Effector memory CD4-positive, alpha-beta T cell (primary cell): ENCODE data around the gene DIAPH1.

Source experiments
- DNase-seq, 3 donors: peaks; one replicate each; pipeline ENCODE4 v3.0.0-alpha.2; 2020
- H3K27ac ChIP-seq: 2 replicates; pipeline ENCODE4 v1.7.0; 2013; ENCODE audit warnings: mild to moderate bottlenecking, low read length, moderate library complexity; ENCODE audit not compliant: insufficient read depth, poor library complexity, severe bottlenecking
- H3K27me3 ChIP-seq: replicated peaks from 2 replicates; pipeline ENCODE4 v1.7.0; 2013; ENCODE audit warnings: mild to moderate bottlenecking, low read length; ENCODE audit not compliant: insufficient read depth, control insufficient read depth, poor library complexity, severe bottlenecking
- H3K36me3 ChIP-seq: 2 replicates; pipeline ENCODE4 v1.7.0; 2013; ENCODE audit warnings: mild to moderate bottlenecking, low read length, moderate library complexity; ENCODE audit not compliant: control insufficient read depth, insufficient read depth
- H3K4me1 ChIP-seq: 2 replicates; pipeline ENCODE4 v1.7.0; 2013; ENCODE audit warnings: low read length, mild to moderate bottlenecking; ENCODE audit not compliant: control insufficient read depth, insufficient read depth, poor library complexity, severe bottlenecking
- H3K4me3 ChIP-seq: 2 replicates; pipeline ENCODE4 v1.7.0; 2013; ENCODE audit warnings: low read length, low read depth, mild to moderate bottlenecking; ENCODE audit not compliant: insufficient read depth, poor library complexity, severe bottlenecking
- H3K9me3 ChIP-seq: 2 replicates; pipeline ENCODE4 v1.7.0; 2013; ENCODE audit warnings: mild to moderate bottlenecking, low read length, moderate library complexity; ENCODE audit not compliant: control insufficient read depth

The DIAPH1 gene

DNA sequence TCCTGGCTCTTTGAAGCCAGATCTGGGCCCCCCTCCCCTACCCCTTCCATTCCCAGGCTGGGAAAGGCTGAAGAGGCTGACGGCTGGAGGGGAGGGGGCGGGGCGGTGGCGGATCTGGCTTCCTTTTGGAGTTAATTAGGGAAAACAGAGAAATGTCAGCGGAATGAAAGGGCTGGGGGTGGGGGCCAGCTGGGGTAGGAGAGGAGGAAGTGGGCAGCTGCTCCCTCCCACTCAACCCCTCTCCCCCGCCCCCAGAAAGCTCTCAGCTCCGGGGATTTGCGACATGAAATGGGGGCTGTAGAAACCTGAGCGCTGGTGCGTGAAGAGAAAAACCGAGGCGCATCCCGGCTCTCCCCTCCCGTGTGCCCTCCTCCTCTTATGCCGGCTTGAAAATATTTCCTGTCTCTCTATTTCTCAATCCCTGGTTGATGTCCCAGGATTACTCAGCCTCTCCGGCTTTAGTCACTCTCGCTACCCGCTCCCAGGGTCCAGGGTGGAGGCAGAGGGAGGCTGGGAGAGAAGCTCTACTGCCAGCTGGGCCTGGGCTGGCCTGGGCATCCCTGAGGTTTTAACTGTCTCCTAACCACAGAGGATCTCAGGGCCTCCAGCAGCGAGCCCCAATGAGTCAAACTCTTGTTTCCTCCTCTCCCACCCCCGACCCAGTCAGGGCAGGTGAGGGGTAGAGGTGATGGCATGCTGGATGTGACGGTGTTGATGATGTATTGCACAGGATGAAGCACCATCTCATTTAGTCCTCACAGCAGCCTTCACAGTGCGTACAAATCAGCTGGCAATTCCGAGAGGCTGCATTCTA is 109.8 kb downstream of the DIAPH1 start:
- DNase-seq: no peak
- Histone ChIP-seq H3K27ac (no peak overlapping the region), H3K4me3 (no peak overlapping the region), H3K27me3 (no peaks in the 10 kb centered on the region), H3K4me1 (peaks cover 16% of the 10 kb centered on the region), H3K36me3 (no peaks in the 10 kb centered on the region), H3K9me3 (no peaks in the 10 kb centered on the region)

DNA sequence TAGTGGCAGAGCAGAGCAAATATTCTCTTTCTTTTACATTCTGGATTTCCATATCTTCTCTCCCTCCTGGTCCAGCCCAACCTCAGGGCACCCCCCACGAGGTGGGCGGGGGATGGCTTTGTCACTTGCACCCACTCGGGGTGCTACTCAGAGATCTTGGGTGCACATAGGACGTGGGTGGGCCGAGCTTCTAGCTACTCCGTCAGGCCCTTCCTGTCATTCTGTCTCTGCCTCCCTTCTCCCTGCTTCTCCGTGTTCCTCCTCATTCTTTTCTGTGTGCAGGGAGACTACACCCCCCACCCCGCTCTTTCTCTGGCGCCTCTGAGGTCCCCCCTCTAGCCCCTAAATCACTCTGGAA is 110.4 kb downstream of the DIAPH1 start:
- Histone ChIP-seq H3K4me1 (peaks cover 10% of the 10 kb centered on the region), H3K27me3 (no peaks in the 10 kb centered on the region), H3K27ac (no peak overlapping the region), H3K9me3 (no peaks in the 10 kb centered on the region), H3K36me3 (no peaks in the 10 kb centered on the region), H3K4me3 (no peak overlapping the region)
- DNase-seq: no peak

- Histone ChIP-seq H3K4me1 (peaks cover 5% of the 10 kb centered on the region), H3K4me3 (no peak overlapping the region), H3K27ac (no peak overlapping the region), H3K27me3 (no peaks in the 10 kb centered on the region), H3K36me3 (no peaks in the 10 kb centered on the region), H3K9me3 (no peaks in the 10 kb centered on the region)
- DNase-seq: no peak
These were observed 111.3 kb downstream of the DIAPH1 start for GRCh38 chr5:141507387-141508091.

DNA sequence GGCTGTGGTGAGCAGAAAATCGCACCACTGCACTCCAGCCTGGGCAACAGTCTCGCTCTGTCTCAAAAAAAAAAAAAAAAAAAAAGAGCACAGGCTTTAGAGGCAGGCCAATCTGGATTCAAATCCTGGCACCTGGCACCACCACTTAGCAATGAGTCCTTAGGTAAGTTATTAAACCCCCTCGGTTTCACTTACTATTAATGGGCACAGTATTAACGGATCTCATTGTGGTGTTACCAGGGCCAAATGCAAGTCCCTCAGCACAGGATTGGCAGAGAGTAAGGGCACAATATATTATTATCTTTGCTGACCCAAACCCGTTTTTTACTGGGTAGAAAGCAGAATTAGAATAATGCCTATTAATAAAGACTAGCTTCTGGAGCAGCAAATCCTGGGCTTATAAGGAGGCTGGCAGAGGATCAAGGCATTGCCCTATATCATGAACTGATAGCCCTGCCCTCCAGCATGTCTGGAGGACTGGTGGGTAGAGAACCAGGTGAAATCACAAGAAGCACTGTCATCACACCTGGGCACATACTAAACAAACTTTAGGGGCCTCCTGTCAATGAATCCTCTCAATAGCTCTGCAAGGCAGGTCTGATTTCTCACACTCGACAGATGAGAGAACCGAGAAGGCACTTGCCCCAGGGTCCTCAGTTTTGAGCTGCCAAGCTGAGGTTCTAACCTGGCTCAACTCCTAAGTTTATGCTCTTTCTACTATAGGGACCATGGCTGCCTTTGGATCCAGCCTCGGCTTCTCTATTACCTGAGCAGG is 112.2 kb downstream of the DIAPH1 start:
- no peaks in the 10 kb centered on the region for H3K27me3 ChIP-seq
- H3K9me3 ChIP-seq: no peaks in the 10 kb centered on the region
- DNase-seq: no peak
- H3K27ac ChIP-seq: no peak overlapping the region
- H3K4me3 ChIP-seq: no peak overlapping the region
- no peaks in the 10 kb centered on the region for H3K4me1 ChIP-seq
- H3K36me3 ChIP-seq: no peaks in the 10 kb centered on the region

DNA sequence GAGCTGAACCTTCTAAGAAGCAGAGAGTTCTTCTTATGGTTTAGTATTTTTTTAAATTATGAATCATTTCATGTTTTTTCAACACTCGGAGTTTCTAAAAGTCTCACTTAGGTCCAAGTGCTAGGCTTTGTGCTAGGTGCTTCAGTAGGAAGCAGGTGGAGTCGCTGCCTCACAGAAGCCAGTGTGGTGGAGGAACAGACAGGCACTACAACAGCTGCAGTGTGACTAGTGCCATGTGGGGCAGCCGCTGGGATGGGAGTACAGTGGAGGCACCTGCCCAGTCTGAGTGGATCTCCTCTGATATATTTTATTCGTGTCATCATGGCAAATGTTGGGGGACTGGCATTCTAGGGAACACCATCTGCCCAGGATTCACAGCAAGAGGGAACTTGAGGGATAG is 114.6 kb downstream of the DIAPH1 start:
- Histone ChIP-seq H3K36me3 (no peaks in the 10 kb centered on the region), H3K9me3 (no peaks in the 10 kb centered on the region), H3K27ac (no peak overlapping the region), H3K4me3 (no peak overlapping the region), H3K27me3 (no peaks in the 10 kb centered on the region), H3K4me1 (no peaks in the 10 kb centered on the region)
- no peak for DNase-seq

DNA sequence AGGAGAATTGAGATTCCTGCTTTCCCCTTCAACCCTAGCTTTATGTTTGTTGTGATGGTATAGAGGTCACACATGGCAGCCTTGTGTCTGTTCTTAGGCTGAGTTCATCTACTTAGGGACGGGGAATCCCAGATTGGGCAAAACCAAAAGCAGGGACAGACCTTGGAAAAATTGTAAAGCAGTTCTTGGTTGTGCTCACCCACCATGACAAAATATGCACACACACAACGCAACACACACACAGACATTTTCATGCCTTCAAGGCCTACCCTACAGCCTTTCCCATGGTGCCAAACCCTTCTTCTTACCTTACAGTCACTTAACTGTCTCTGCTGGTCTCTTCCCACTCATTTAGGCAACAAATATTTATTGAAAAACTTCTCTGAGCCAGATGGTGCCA is 115.1 kb downstream of the DIAPH1 start:
- no peaks in the 10 kb centered on the region for H3K36me3 ChIP-seq
- H3K4me1 ChIP-seq: no peaks in the 10 kb centered on the region
- no peak overlapping the region for H3K27ac ChIP-seq
- no peak for DNase-seq
- H3K27me3 ChIP-seq: no peaks in the 10 kb centered on the region
- no peaks in the 10 kb centered on the region for H3K9me3 ChIP-seq
- H3K4me3 ChIP-seq: no peak overlapping the region

DNA sequence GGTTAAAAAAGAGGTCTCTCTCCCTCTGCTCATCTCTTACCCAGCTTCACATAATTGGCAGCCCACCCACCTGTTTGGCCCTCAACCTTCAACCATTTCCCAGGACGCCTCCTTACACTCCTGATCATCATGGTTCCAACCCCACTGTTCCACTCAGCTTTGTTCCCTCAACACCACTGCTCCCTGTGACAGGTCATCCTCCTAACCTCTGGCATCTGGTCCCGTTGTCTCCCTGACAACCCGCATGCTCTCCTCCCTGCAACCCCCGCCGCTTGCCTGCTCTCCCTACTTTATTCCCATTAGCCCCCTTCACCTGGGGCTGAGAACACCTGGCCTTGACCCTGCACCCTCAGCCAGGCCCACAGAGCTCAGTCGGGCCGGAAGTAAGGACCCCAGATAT is 117.0 kb downstream of the DIAPH1 start:
- no peaks in the 10 kb centered on the region for H3K9me3 ChIP-seq
- no peak overlapping the region for H3K27ac ChIP-seq
- H3K36me3 ChIP-seq: no peaks in the 10 kb centered on the region
- H3K4me3 ChIP-seq: no peak overlapping the region
- H3K4me1 ChIP-seq: no peaks in the 10 kb centered on the region
- no peak for DNase-seq
- peaks cover 4% of the 10 kb centered on the region for H3K27me3 ChIP-seq

DNA sequence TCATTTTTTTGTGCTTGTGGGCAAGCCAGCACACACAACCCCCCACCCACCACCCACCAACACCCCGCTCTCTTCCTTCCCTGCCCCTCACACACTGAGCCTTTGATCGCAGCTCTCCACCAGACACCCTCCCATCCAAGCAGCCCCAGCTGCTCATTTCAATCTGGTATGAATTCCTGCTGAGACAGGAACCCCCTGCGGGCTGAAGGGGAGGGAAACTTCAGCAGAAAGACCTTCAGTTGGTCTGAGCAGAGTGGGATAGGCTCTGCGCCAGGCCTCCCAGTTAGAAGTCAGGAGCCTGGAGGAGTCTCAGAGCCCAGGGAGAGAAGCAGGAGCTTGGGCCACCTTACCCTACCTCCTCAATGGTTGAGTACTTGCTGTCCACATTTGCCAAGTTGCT is 122.8 kb downstream of the DIAPH1 start:
- Histone ChIP-seq H3K27me3 (peaks cover 35% of the 10 kb centered on the region), H3K9me3 (no peaks in the 10 kb centered on the region)

DNA sequence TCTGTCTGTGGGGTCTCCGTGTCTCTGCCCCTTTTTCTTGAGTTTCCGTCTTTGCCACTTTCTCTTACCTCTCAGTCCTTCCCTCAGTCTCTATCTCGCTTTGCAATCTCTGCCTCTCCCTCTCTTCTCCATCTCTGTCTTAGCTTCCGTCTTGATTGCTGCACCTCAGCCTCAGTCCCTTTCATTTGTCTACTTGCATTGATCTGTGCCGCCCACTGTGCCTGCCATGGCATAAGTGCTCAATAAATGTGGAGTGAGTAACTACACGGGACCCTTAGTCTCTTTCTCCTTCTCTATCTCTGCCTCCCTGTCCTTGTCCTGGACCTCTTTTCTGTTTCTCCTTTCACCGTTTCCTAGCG is 123.4 kb downstream of the DIAPH1 start:
- Histone ChIP-seq H3K9me3 (no peaks in the 10 kb centered on the region), H3K27ac (no peak overlapping the region), H3K4me3 (no peak overlapping the region), H3K27me3 (peaks cover 36% of the 10 kb centered on the region), H3K36me3 (no peaks in the 10 kb centered on the region), H3K4me1 (peaks cover 19% of the 10 kb centered on the region)
- no peak for DNase-seq

More for the DNA sequence above, 122.8 kb downstream of the DIAPH1 start:
- Histone ChIP-seq H3K27ac (no peak overlapping the region), H3K4me3 (no peak overlapping the region), H3K4me1 (peaks cover 19% of the 10 kb centered on the region), H3K36me3 (no peaks in the 10 kb centered on the region)
- no peak for DNase-seq
